K562 (cell line): ENCODE results near the gene TANGO6. TPM values are rescaled to one million over a fixed set of nuclear protein-coding genes. Genes with fewer than 3 reads are reported as not detected.

Source experiments
- ATAC-seq: fragments of 200-7000 bp; cut with Tn5 transposase; 3 replicates; pipeline ENCODE4 v1.9.1; 2020; ENCODE audit warnings: moderate library complexity
- BruUV-seq: library from RNA; stranded (reverse); fragments of 400-500 nt; replicated peaks from 2 replicates; lab custom pipeline; 2021; lab: Mats Ljungman, UMichigan
- CTCF ChIA-PET: fragments of 300-600 bp; formaldehyde crosslinking; extraction: SDS; loops from one replicate; lab custom pipeline; 2021; ENCODE audit warnings: low intra/inter-chr PET ratio; lab: Yijun Ruan, JAX
- POLR2A ChIA-PET: fragments of 300-600, 350-650 bp; sonication (Branson Sonifier 250); formaldehyde crosslinking; extraction: SDS; loops from one replicate; lab custom pipeline; 2021; ENCODE audit warnings: antibody characterized with exemption, inconsistent platforms; lab: Yijun Ruan, JAX
- DNase-seq, 4 experiments: peaks; one replicate each; pipeline versions ENCODE4 v3.0.0 to v3.0.0-alpha.2; 2011 to 2018; ENCODE audit warnings: low spot score in 3 of 4, mixed read lengths in 3 of 4; ENCODE audit errors: extremely low read depth in 1 of 4
- FAIRE-seq: peaks from 2 replicates; lab custom pipeline; 2011; peaks lifted over from hg19 to GRCh38; lab: Jason Lieb, UNC
- H2AFZ ChIP-seq: 2 replicates; pipeline ENCODE4 v1.6.0; 2011; ENCODE audit warnings: low read depth, low read length, control low read depth, inconsistent platforms
- H3K27ac ChIP-seq: fragments of 200-600 bp; 3 replicates; pipeline ENCODE4 v1.8.0; 2011; ENCODE audit warnings: low read depth, mild to moderate bottlenecking, control low read depth, inconsistent platforms, low read length, moderate library complexity, mixed read lengths; ENCODE audit errors: extremely low read depth
- H3K27me3 ChIP-seq, 2 experiments: fragments of 300-600 bp in 1 of 2; 2 replicates in 1 of 2; 3 replicates in 1 of 2; pipeline versions ENCODE4 v1.6.0 to v1.8.0; 2011; ENCODE audit warnings: inconsistent platforms in 2 of 2, low read length in 2 of 2, mild to moderate bottlenecking in 1 of 2, mixed read lengths in 1 of 2, moderate library complexity in 1 of 2; ENCODE audit not compliant: control insufficient read depth in 2 of 2, insufficient read depth in 2 of 2
- H3K36me3 ChIP-seq: fragments of 300-600 bp; 3 replicates; pipeline ENCODE4 v1.8.0; 2011; ENCODE audit warnings: mild to moderate bottlenecking, low read length, inconsistent platforms; ENCODE audit not compliant: control insufficient read depth, insufficient read depth
- H3K4me1 ChIP-seq, 2 experiments: fragments of 200-600 bp in 1 of 2; replicated peaks in 1 of 2; 2 replicates in 1 of 2; 3 replicates in 1 of 2; pipeline versions ENCODE4 v1.5.1 to v1.8.0; 2011; ENCODE audit warnings: inconsistent platforms in 2 of 2, low read length in 2 of 2, mild to moderate bottlenecking in 1 of 2, mixed read lengths in 1 of 2, moderate library complexity in 1 of 2; ENCODE audit not compliant: control insufficient read depth in 2 of 2, insufficient read depth in 2 of 2
- H3K4me2 ChIP-seq: 2 replicates; pipeline ENCODE4 v1.6.1; 2011; ENCODE audit warnings: low read length, control low read depth, inconsistent platforms, mixed read lengths; ENCODE audit not compliant: insufficient read depth
- H3K4me3 ChIP-seq: fragments of 200-600 bp; sonication (generic), shearing (Covaris generic); 2 replicates; pipeline ENCODE4 v1.5.1; 2016; ENCODE audit warnings: control low read depth, inconsistent platforms
- H3K79me2 ChIP-seq: fragments of 200-600 bp; 3 replicates; pipeline ENCODE4 v1.8.0; 2011; ENCODE audit warnings: low read length, inconsistent platforms; ENCODE audit not compliant: control insufficient read depth, insufficient read depth
- H3K9ac ChIP-seq, 2 experiments: 2 replicates each; pipeline versions ENCODE4 v1.6.0 to v1.6.1; 2011; ENCODE audit warnings: low read depth in 2 of 2, low read length in 2 of 2, control low read depth in 1 of 2, inconsistent platforms in 1 of 2, mild to moderate bottlenecking in 1 of 2, mixed read lengths in 1 of 2; ENCODE audit not compliant: insufficient read depth in 1 of 2
- H3K9me1 ChIP-seq: one replicate; pipeline ENCODE4 v1.6.0; 2011; ENCODE audit warnings: inconsistent platforms, mild to moderate bottlenecking, low read length, moderate library complexity; ENCODE audit not compliant: control insufficient read depth, insufficient read depth
- H3K9me3 ChIP-seq: replicated peaks from 2 replicates; pipeline ENCODE4 v1.5.1; 2011; ENCODE audit warnings: low read depth, low read length, inconsistent platforms; ENCODE audit not compliant: control insufficient read depth, insufficient read depth
- H4K20me1 ChIP-seq: replicated peaks from 2 replicates; pipeline ENCODE4 v1.6.1; 2011; ENCODE audit warnings: low read length, inconsistent platforms, mixed read lengths; ENCODE audit not compliant: control insufficient read depth, insufficient read depth
- C11orf30 ChIP-seq: fragments of 450-650 bp; IDR thresholded peaks from 2 replicates; pipeline ENCODE4 v1.6.1; 2016; ENCODE audit warnings: low read depth, mild to moderate bottlenecking
- CGGBP1 ChIP-seq: fragments of 250-450 bp; sonication (Bioruptor Pico); IDR thresholded peaks from 2 replicates; pipeline ENCODE4 v1.9.0; 2021; ENCODE audit warnings: mild to moderate bottlenecking
- E2F1 ChIP-seq: sonication (generic); formaldehyde crosslinking; IDR thresholded peaks from 2 replicates; pipeline ENCODE4 v1.8.1; 2023; ENCODE audit warnings: mild to moderate bottlenecking, missing genetic modification reagents, moderate library complexity
- ETS1 ChIP-seq: conservative IDR thresholded peaks from 2 replicates; pipeline ENCODE4 v1.6.1; 2011; ENCODE audit warnings: low read depth, mild to moderate bottlenecking, low read length; ENCODE audit not compliant: control insufficient read depth
- ETV5 ChIP-seq: sonication (generic); formaldehyde crosslinking; IDR thresholded peaks from 2 replicates; pipeline ENCODE4 v1.4.0; 2020; ENCODE audit warnings: low read depth, mild to moderate bottlenecking, missing genetic modification reagents
- KAT2B ChIP-seq: IDR thresholded peaks from one replicate; pipeline ENCODE4 v1.6.1; 2012; ENCODE audit warnings: low read depth, mild to moderate bottlenecking, control low read depth, inconsistent platforms, low read length, moderate library complexity
- KHSRP ChIP-seq: fragments of 450-650 bp; IDR thresholded peaks from 2 replicates; pipeline ENCODE4 v1.6.1; 2017
- KLF16 ChIP-seq: IDR thresholded peaks from 2 replicates; pipeline ENCODE4 v1.6.1; 2016; ENCODE audit warnings: antibody characterized with exemption
- NCOA4 ChIP-seq: fragments of 450-650 bp; IDR thresholded peaks from 2 replicates; pipeline ENCODE4 v1.6.1; 2018; ENCODE audit warnings: mild to moderate bottlenecking; ENCODE audit not compliant: partially characterized antibody
- POLR2A ChIP-seq: fragments of 450-650 bp; conservative IDR thresholded peaks from 2 replicates; pipeline ENCODE4 v1.6.1; 2016
- POLR2AphosphoS5 ChIP-seq: IDR thresholded peaks from 2 replicates; pipeline ENCODE4 v1.6.1; 2011; ENCODE audit warnings: mild to moderate bottlenecking, low read depth, low read length, moderate library complexity; ENCODE audit not compliant: control insufficient read depth, insufficient read depth
- RFX1 ChIP-seq: fragments of 450-650 bp; IDR thresholded peaks from 2 replicates; pipeline ENCODE4 v1.6.1; 2016; ENCODE audit warnings: mild to moderate bottlenecking, moderate library complexity
- SREBF1 ChIP-seq: fragments of 150-350 bp; IDR thresholded peaks from 2 replicates; pipeline ENCODE4 v1.6.1; 2014; ENCODE audit warnings: antibody characterized with exemption, low read depth, low read length, borderline replicate concordance
- STAT6 ChIP-seq: sonication (generic); formaldehyde crosslinking; IDR thresholded peaks from 2 replicates; pipeline ENCODE4 v1.8.1; 2023; ENCODE audit warnings: mild to moderate bottlenecking, missing genetic modification reagents
- TCF7L2 ChIP-seq: fragments of 150-350 bp; IDR thresholded peaks from 2 replicates; pipeline ENCODE4 v1.6.1; 2016; ENCODE audit warnings: low read depth, mild to moderate bottlenecking, low read length, moderate library complexity
- ZNF184 ChIP-seq: sonication (generic); formaldehyde crosslinking; IDR thresholded peaks from 2 replicates; pipeline ENCODE4 v1.5.0; 2020; ENCODE audit warnings: missing genetic modification reagents
- ZNF668 ChIP-seq: fragments of 250-450 bp; sonication (Bioruptor Pico); IDR thresholded peaks from 2 replicates; pipeline ENCODE4 v1.8.0; 2022; ENCODE audit warnings: mild to moderate bottlenecking, inconsistent platforms
- WGBS: fragments of 100-300 bp; shearing (Covaris generic); methylation state at CpG from one replicate; pipeline ENCODE4 v1.1.6; 2016; ENCODE audit warnings: low coverage, mixed read lengths; ENCODE audit not compliant: insufficient coverage; ENCODE audit errors: missing lambda C conversion rate; 5-methylcytosine and 5-hydroxymethylcytosine counted together
- in situ Hi-C: fragments of 300-500 bp; cut with MboI; formaldehyde crosslinking; loops from 4 replicates; pipeline ENCODE4 v1.15.0; 2018; ENCODE audit warnings: inconsistent platforms, mixed read lengths
- intact Hi-C: fragments of 100-400 bp; cut with micrococcal nuclease; formaldehyde crosslinking; loops from 2 replicates; pipeline ENCODE4 v1.14.2; 2022
- polyA plus RNA-seq, 8 experiments: library from polyadenylated mRNA; depleted of rRNA in 4 of 8; stranded (reverse) in 5 of 8; unstranded in 3 of 8; fragments of >200 nt; fragmentation: Nextera tagmentation in 2 of 8; fragmentation: Illumina TruSeq in 1 of 8; extraction: Ambion mirVana in 2 of 8; extraction: Trizol in 1 of 8; gene quantifications; 2 replicates each; pipeline versions ENCODE4 v1.2.1 to v1.2.3, GENCODE V29; 2011 to 2014; ENCODE audit warnings: inconsistent platforms in 1 of 8, missing spikeins in 1 of 8
- total RNA-seq, 7 experiments: library from RNA; depleted of rRNA in 6 of 7; stranded (reverse); fragments of >200 nt in 6 of 7; fragmentation: Illumina TruSeq in 2 of 7; extraction: Trizol in 2 of 7; gene quantifications; 2 replicates each; pipeline versions ENCODE4 v1.2.1 to v1.2.3, GENCODE V29; 2011 to 2021; ENCODE audit warnings: low replicate concordance in 1 of 7

Gene TANGO6
- total and polyA plus RNA-seq, 9 of the 15 experiments (the other 6 are each of a cell fraction or from before 2014, with no cell fraction given), result 1.6 to 15.2 (median 9.6) TPM

- intact Hi-C loops, result no loop called here
- no peak for TF ChIP-seq ZNF668 (CRISPR knock-in tag)
- TF ChIP-seq RFX1, result no peak
- TF ChIP-seq E2F1 (CRISPR knock-in tag), result no peak
- no peak for TF ChIP-seq KLF16
- no peak for TF ChIP-seq NCOA4
- TF ChIP-seq ZNF184 (CRISPR knock-in tag), result no peak
- no peak for TF ChIP-seq KHSRP
- TF ChIP-seq SREBF1, result no peak
- TF ChIP-seq ETV5 (CRISPR knock-in tag), result no peak
- TF ChIP-seq POLR2A, result no peak
- no peak for TF ChIP-seq ETS1
- TF ChIP-seq STAT6, result no peak
- TF ChIP-seq TCF7L2, result no peak
- no peak for TF ChIP-seq KAT2B
- no peak for TF ChIP-seq CGGBP1
- no peak for TF ChIP-seq C11orf30
- no peak for TF ChIP-seq POLR2AphosphoS5
These were observed 19.8 kb upstream of the TANGO6 start for GRCh38 chr16:68823401-68824135.

More at GRCh38 chr16:68823401-68824135, 19.8 kb upstream of the TANGO6 start:
- Histone ChIP-seq H3K79me2 (no peaks in the 10 kb centered on the region), H3K9ac (no peak overlapping the region), H4K20me1 (no peaks in the 10 kb centered on the region), H2AFZ (no peak overlapping the region), H3K4me3 (no peak overlapping the region), H3K4me1 (no peaks in the 10 kb centered on the region), H3K9me3 (no peaks in the 10 kb centered on the region), H3K36me3 (no peaks in the 10 kb centered on the region), H3K9me1 (no peaks in the 10 kb centered on the region), H3K27ac (no peak overlapping the region), H3K27me3 (peaks cover 29 to 52% of the 10 kb centered on the region in 2 experiments), H3K4me2 (no peak overlapping the region)
- FAIRE-seq (no peak), ATAC-seq (no peak), DNase-seq (no peak)
- no TSS peak for BruUV-seq
- POLR2A ChIA-PET, result interaction anchor here (2.1 kb wide), 1 partner anchor 10 kb away, joined by 6 read pairs; no protein-coding TSS in a partner anchor
- 0% methylated on average over 6 of the region's 8 CpGs for WGBS
- CTCF ChIA-PET, result no interaction called here
- in situ Hi-C loops, result no loop called here
